HG02938 (cell line): ENCODE results near the gene C16orf82.
"Not testable (repeated sequence)": the region's sequence is repeated elsewhere in the genome, so short reads cannot be mapped to it uniquely, and the experiment has no call there.

ENCODE experiments used
- ATAC-seq: cut with Tn5 transposase; IDR thresholded peaks from one replicate; pipeline ENCODE4 v1.9.1; 2021; ENCODE audit warnings: mild to moderate bottlenecking, moderate library complexity; ENCODE audit not compliant: unreplicated experiment

C16orf82 gene

DNA sequence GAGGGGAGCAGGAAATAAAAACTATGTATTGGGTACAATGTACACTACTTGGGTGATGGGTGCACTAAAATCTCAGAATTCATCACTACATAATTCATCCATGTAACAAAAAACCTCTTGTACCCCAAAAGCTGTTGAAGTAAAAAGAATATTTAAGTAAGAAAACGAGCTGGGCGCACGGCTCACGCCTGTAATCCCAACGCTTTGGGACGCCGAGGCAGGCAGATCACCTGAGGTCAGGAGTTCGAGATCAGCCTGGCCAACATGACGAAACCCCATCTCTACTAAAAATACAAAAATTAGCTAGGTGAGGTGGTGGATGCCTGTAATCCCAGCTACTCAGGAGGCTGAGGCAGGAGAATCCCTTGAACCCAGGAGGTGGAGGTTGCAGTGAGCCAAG, 19.3 kb downstream of the C16orf82 start:
- ATAC-seq, result not testable (repeated sequence)

DNA sequence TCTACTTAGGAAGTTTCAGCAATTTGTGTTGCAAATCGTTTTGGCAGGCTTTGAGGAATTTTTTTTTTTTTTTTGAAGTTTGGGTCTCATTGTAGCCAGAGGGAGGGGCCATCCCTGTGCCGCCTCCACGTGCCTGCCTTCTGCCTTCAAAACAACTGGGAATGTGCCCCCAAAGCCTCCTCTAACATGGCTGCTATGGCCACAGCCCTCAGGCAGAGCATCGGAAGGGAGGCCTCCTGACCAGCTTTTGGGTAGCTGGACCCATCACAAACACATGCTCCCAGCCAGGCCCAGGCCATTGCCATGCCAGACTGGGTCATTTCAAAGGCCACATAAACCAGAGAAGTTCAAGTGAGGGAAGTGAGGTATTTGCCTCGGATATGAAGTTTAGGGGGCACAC, 21.5 kb downstream of the C16orf82 start:
- ATAC-seq, result no peak

DNA sequence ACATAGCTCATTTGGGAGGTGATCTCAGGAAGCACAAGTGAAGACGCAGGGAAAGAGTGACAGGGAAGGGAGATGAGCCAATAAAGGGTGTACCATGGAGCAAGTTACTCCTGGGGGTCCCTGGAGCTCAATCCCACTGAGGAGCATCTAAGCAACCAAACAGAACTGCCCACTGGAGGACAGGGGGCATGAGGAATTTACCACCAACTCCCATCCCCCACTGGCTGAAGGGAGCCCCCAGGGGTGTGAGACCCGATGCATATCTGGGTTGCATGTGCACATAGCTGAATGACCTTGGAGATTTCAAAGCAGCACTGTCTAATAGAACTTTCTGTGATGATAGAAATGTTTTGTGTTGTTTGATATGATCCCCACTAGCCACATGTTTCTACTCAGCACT, 29.6 kb downstream of the C16orf82 start:
- ATAC-seq, result no peak

DNA sequence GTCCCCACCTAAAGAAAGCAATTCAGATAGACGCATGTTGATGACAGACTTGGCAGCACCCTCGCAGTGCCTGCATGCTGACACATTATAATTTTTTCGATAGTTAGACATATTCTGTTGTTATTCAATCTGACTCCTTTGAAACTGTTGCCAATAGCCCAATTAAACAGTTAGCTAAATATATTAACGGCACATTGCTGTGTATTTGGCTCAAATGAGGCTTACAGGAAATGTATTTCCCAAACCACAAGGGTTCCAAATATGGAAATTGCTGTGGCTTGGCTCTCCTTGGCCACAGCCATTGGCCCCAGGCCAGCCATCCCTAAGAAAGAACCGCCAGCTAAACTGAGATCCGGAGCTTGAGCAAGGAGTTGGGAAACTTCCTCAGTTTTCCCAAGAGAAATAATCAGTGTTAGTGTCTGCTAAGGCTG, 31.1 kb downstream of the C16orf82 start:
- ATAC-seq, result no peak

DNA sequence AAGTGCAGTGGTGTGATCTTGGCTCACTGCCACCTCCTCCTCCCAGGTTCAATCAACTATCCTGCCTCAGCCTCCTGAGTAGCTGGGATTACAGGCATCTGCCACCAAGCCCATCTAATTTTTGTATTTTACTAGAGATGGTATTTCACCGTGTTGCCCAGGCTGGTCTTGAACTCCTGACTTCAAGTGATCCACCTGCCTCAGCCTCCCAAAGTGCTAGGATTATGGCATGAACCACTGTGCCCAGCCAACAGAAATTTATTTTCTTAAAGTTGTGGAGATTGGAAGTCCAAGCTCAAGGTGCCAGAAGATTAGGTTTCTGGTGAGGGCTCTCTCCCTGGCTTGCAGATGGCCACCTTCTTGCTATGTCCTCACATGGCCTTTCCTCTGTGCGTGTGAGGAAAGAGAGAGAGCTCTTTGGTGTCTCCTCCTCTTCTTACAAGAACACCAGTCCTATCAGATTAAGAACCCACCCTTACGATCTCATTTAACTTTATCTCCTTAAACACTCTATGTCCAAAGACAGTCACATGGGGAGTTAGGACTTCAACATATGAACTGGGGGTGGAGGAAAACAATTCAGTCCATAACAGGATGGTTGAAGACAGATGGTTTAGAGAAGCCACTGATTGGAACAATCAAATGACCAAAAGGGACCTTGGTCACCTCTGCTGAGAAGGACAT, 31.8 kb downstream of the C16orf82 start:
- ATAC-seq, result no peak

DNA sequence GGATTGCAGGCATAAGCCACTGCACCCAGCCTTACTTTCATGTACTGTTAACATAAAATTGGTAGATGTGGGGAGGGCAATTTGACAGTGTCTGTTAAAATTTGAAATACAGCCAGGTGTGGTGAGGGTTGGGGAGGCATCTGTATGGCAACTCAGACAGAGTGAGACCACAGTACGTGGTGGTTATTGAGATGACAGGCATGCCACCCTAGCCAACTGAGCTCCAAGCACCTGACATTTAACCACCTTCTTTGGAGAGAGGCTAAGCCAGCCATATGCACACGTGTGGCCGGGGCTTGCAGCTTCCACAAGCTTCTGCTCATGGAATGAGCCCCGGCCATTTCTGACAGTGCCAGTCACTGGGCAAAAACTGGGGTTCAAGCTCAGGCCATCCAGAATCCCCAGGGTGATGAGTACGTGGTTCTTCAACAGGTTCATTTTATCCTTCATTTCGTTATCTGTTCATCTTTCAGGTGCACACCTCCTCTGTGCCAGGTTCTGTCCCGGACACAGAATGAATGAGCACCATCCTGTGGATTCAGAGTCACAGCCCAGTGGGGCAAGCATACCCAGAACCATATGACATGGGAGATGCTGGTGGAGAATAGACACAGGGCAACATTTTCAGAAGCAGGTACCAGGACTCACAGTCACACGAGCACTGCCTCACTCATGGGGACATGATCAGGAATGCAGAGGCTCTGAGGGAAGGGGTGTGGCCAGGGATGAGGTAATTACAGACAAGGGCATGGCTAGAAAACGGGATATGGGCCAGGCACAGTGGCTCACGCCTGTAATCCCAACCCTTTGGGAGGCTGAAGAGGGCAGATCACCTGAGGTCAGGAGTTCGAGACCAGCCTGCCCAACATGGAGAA, 36.2 kb downstream of the C16orf82 start:
- no peak for ATAC-seq

DNA sequence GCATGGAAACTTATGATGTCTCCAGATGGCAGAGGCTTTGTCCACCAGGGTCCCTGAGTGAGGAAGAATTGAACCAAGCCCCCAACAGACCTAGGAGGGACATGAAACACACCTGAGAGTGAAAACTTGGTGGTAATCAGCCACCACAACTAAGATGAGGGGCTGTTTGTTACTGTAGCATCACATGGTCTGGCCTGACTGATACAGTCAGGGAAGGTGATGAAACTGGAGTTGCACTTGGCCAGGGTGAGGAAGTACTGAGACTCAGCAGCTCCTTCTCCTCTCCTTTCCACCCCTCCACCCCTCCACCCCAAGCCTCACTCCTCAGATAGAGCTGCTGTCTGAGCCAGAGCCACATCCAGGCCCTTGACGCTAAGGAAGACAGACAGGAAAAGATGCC, 37.2 kb downstream of the C16orf82 start:
- ATAC-seq, result no peak

DNA sequence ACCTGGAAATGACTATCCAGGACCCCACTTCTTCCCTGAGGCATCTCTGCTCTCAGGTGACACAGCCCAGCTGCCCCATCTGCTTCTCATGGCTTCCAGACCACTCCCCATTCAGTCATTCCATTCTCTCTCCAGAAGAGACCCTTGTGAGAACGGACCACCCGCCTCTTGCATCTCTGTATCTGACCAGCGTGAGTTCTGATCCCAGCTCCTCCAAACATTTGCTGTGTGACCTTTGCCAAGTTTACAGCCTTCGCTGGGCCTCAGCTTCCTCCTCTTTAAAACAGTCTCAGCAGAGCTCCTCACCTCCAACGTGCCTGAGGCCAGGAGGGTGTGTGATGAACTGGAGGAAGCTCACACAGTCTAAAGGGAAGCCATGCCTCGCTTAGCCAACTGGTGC, 39.6 kb downstream of the C16orf82 start:
- ATAC-seq, result no peak

DNA sequence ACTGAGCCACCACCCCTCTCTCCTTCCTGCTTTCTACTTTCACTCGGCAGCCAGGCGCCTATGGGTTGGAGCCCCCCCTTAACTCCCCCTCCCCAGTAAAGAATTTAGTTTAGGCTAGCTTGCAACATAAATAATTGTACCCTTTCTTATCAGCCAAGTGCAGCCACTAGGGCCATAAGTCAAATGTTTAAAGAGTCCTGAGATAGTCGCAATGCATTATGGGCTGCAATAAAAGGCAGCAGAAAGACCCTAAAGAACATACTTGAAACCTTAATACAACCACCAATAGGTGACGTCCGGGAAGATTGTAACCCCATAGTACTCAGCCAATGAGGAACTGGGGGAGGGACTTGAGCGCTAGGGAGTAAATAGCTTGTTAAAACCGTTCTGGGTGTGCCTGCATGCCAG, 40.5 kb downstream of the C16orf82 start:
- no peak for ATAC-seq

DNA sequence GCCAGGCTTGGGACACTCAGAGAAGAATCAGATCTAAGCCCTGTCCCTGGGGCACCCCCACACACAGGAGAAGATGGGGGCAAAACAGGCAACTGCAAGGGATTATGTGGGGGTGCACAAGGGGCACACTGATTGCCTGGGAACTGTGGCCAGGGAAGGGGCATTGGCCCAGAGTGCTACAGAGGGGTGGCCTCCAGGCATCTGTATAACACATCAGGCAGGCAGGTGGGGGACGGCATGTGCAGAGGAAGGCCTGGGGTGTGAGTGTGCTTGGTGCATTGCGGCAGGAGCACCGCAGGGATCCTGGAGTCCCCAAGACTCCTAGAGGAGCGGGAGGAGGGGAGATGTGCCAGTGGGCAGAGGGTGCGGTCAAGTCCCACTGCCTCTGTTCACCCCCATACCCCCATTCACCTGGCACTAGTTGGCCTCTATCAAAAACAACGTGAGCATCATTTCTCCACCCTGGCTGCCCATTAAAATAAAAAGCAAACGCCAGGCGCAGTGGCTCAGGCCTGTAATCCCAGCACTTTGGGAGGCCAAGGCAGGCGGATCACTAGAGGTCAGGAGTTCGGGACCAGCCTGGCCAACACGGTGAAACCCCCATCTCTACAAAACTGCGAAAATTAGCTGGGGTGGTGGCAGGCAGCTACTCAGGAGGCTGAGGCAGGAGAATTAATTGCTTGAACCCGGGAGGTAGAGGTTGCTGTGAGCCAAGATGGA, 41.5 kb downstream of the C16orf82 start:
- no peak for ATAC-seq

DNA sequence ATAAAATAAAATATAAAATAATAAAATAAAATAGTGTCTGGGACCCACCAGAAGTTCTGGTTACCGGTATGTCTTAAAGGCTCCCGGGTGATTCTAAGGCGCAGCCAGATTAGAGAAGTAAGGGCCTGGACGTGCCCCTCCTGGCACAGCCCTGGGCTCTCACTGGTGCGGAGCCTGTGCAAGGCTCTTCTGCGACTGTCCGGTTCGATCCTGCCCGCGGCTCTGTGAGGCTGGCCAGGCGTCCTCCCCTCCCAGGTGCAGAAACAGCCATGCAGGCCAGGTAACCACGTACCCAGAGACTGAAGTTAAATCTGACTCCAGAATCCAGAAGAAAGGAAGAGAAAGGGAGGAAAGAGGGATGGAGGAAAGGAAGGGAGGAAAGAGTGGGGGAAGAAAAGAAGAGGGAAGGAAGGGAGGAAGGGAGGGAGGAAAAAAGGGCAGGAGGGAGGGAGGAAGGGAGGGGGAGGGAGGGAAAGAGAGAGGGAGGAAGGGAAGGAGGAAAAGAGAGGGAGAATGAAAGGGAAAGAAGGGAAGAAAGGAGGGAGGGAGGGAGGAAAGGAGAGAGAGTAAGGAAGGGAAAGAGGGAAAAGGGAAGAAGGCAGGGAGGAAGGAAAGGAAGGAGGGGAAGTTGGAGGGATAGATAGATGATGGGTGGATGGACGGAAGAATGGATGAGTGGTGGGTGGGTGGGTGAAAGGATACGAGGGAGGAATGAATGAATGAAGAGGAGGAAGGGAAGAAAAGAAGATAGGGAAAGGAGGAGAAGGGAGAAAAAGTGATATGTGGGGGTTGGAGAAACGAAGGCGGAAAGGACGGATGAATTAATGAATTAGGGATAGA, 42.3 kb downstream of the C16orf82 start:
- ATAC-seq, result no peak

DNA sequence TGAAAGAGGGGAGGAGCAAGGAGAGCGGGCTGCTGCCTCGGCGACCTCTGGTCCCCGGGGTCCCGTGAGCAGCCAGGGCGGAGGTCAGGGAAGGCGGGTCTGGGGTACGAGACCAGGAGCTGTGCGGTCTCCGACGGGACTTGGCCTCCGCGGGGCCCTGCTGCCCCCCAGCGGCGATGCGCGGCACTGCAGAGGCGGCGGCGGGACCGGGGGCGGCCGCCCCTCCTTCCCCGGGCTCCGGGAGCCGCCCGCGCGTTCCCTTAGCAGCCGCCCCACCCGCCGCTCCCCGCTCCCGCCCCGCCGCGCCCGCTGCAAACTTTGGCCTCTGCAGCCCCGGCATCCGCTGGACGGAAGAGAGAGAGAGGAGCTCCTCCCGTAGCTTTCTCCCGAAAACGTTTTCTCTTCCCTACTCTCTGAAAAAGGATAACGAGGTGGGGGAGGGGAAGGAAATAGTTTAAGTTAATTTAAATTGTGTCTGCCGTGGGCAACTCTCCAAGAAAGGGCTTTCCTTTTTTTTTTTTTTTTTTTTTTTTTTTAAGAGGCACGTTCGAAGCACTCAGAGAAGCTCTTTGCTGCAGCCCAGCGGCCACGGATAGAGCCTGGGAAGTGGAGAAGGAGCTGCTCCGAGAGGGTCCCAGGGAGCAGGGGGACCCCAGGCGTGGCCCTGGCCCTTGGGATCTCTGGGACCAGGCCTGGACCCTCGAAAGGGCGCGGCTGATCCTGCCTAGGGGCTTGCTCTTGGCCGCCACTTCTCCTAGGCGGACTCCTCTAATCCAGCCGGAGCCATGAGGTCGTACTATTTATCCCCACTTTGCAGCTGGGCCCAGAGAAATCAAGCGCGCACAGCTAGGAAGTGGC, 43.2 kb downstream of the C16orf82 start:
- no peak for ATAC-seq

DNA sequence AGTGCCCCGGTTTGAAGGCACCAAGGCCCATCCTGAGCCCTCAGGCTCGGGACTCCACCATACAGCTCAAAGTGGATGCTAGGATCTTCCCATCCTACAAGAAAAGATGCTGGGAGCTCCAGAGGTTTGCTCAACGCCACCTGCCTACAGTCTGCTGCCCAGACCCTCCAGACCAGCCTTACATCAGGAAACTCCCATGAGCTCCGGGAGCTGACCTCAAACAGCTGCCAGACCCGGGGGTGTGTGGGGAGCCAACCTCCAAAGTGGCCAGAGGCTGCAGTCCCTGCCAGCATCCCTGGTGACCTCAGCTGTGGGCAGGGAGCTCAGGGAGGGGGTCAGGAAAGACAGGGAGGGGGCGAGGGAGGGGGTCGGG, 43.8 kb downstream of the C16orf82 start:
- ATAC-seq, result no peak

DNA sequence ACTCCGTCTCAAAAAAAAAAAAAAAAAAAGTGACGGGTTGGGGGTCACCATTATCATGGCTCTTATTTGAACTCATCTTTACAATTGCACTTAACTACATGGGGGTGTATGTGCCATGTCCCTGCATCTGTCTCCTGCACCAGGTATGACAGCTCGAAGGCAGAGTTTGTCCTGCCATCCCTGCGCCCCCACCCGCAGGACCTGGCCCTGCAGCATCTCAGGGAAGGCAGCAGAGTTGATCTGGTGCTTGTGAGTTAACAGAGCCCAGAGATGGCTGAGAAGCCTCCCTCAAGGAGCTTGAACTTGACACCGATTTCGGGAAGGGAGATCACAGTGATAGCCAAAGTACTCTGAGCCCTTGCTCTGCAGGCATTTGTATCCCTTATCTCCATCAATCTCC, 44.8 kb downstream of the C16orf82 start:
- no peak for ATAC-seq

DNA sequence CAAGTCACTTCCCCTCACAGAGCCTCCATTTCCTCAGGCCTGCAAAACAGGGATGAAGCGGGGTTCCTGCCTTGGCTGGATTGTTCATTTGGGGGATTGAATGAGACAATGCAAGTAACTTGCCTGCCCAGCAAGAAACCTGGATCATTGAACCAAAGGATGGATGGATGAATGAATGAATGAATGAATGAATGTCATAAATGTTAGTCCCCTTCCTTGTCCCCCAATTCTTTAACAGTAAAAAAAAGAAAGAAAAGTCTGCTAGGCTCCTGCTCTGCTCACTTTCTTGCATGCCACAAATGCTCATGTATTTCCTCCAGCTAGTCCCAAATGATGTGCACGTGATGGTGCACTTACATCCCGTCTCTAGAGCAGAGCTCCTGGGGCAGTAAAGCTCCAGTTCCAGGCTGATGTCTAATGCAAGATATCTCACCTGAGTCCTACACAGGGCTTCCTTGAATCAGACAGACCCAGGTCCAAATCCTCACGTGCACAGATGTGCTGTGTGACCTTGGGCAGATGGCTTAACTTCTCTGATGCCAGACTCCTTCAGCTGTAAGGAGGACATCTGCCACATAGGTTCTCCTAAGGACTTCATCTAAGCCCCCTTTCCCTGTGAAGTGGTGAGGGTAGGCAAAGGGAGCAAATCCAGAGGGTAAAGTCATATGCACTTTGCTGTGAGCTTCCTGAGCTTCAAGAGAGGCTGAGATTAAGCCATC, 45.5 kb downstream of the C16orf82 start:
- no peak for ATAC-seq

DNA sequence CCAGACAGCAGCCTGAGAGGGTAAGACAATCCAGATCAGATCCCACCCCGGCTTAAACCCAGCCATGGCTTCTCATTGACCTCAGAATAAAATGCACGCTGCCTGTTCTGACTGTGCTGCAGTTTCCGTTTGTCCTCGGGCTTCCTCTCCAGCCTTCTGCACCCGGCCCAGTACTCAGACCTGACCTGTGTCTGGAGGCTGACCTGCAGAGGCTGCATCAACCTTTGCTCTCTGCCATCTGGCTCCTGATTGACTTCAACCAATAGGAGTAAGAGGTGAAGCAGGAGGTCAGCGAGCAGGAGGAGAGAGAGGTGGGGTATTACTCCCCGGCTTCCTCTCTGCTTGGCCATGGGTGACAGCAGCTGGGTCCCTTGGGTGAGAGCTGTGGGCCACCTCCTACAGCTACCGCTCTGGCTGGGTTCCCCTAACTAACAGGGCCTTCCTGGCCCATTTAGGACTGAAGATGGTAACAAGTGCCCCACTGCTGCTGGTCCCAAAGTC, 46.7 kb downstream of the C16orf82 start:
- ATAC-seq, result peak; percentile 56

DNA sequence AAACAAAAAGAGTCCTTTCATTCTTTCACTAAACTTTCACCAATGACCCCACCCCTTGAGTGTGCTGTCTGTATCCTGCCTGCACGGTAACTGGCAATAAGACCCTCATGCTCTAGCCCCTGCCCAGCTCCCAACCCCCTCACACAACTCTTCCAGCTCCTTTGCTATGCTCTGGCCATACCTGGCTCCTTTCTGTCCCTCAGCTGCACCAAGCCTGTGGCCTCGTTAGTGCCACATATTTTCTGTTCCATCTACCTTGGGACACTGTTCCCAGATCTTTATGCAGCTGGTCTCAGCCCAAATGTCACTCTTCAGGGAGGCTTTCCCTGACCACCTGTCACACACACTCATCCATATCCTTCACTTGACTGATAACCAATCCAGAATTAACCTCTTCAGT, 47.3 kb downstream of the C16orf82 start:
- ATAC-seq, result no peak

DNA sequence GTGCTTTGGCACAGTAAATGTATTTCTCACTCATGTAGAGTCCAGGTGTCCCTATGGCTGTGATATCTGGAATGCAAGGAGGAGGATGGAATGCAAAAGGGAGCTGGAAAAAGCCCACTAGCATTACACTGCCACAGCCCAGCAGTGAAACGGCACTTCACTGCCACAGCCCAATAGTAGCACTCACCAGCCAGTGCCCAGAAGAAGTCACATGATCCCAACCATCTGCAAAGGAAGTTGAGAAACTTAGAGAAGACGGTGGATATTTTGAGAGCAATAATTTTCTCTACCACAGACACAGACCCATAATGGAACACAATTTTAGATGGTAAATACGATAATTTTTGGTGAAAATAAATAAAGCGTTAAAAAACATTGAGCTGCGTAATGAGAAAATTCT, 51.8 kb downstream of the C16orf82 start:
- ATAC-seq, result no peak
